ENCODE results near the gene UNC93A.
A peak's percentile ranks its signal among the peaks of the same experiment; 100 is the strongest.

Gene UNC93A

DNA sequence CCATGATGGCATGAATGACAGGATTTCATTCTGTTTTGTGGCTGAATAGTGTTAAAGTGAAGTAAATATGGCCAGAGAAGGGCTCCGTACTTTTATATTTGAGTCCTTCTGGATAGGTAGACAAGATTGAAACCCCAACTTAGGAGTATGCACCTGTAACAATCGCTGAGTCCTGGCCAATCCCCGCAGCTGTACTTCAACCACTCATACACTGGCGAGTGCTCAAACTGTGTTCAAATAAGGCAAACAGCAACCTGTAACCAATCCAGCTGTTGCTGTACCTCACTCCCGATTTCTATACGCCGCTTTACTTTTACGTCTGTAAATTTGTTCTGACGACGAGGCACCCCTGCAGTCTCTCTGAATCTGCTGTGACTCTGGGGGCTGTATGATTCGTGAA is 40.5 kb downstream of the UNC93A start:
- Mint-ChIP-seq H3K4me1 (no peaks in the 10 kb centered on the region), H3K4me3 (no peak overlapping the region), H3K9me3 (no peaks in the 10 kb centered on the region), H3K27me3 (peaks cover 33% of the 10 kb centered on the region), H3K36me3 (ENCODE audit: insufficient read depth) (no peaks in the 10 kb centered on the region), H3K27ac (ENCODE audit: low read depth) (no peak overlapping the region)
- no peak for ATAC-seq (replicated peaks; ENCODE audit: extremely low read depth, poor library complexity, severe bottlenecking)
- no peak for DNase-seq (ENCODE audit: low spot score in 2 of 2)

DNA sequence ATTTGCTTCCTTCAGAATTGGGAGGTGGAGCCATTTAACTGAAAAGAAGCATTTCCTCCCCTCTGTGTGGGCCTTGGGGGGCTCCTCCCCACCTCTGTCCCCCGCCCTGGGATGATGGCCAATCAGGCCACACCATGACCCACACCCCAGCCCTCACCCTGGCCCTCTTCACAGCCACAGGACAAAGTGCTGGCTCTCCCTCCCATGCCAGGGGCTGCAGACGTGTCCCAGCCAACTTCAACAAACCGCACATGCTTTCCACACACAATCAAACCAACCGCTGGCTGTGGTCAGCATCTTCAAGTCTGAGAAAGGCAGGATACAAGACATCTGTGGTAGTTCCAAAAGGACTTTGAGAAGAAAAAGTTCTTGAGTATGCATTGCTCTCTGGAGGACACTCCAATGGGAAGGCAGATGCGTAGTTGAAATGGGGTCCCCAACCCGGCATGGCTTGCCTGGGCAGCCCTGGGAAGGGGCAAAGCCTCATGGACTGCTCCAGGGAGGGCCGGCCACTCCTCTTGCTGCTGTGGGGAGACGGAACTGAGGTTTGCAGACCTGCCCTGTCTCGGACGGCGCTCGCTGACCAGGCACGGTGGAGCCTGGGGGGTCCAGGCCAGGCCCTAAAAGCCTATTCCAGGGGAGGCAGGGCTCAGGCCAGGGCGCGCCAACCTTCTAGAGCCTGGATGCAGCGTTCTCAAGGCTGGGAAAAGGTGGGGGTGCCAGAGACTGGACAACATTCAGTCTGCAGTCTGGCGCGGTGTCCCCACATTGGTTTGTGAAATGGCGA is 45.9 kb downstream of the UNC93A start:
- H3K36me3 Mint-ChIP-seq (ENCODE audit: insufficient read depth) = no peaks in the 10 kb centered on the region
- no peak for ATAC-seq (replicated peaks; ENCODE audit: extremely low read depth, poor library complexity, severe bottlenecking)

DNA sequence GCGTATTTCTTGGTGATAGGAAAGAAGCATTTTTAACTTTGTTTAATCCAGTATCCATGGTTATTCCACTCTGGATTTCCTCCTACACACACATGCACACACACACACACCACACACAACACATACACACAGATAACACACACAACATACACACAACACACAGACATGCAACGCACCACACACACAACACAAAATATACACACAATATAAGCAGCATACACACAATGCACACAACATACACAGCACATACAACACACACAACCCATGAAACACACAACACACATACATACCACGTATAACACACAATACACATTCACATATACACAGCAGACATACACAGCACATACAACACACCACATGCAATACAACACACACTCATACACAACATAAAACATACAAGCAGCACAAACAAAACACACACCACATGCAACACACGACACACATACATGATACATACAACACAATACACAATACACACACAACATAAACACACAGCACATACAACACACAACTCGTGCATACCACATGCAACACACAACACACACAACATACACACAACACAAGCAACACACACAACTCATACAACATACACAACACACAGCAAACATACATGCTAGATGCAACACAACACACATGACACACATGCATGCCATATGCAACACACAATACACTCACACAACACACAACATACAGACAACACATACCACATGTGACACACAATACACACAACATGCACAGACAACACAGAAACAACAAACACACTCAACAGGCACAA is 46.7 kb downstream of the UNC93A start:
- Mint-ChIP-seq H3K9me3 (no peaks in the 10 kb centered on the region), H3K36me3 (ENCODE audit: insufficient read depth) (no peaks in the 10 kb centered on the region), H3K27me3 (no peaks in the 10 kb centered on the region), H3K4me3 (no peak overlapping the region), H3K27ac (ENCODE audit: low read depth) (no peak overlapping the region), H3K4me1 (no peaks in the 10 kb centered on the region)
- DNase-seq (ENCODE audit: low spot score in 2 of 2) (no peak), ATAC-seq (replicated peaks; ENCODE audit: extremely low read depth, poor library complexity, severe bottlenecking) (no peak)

More for the DNA sequence above, 45.9 kb downstream of the UNC93A start:
- Mint-ChIP-seq H3K4me1 (no peaks in the 10 kb centered on the region), H3K27me3 (no peaks in the 10 kb centered on the region), H3K9me3 (no peaks in the 10 kb centered on the region), H3K4me3 (no peak overlapping the region), H3K27ac (ENCODE audit: low read depth) (no peak overlapping the region)
- no peak for DNase-seq (ENCODE audit: low spot score in 2 of 2)

DNA sequence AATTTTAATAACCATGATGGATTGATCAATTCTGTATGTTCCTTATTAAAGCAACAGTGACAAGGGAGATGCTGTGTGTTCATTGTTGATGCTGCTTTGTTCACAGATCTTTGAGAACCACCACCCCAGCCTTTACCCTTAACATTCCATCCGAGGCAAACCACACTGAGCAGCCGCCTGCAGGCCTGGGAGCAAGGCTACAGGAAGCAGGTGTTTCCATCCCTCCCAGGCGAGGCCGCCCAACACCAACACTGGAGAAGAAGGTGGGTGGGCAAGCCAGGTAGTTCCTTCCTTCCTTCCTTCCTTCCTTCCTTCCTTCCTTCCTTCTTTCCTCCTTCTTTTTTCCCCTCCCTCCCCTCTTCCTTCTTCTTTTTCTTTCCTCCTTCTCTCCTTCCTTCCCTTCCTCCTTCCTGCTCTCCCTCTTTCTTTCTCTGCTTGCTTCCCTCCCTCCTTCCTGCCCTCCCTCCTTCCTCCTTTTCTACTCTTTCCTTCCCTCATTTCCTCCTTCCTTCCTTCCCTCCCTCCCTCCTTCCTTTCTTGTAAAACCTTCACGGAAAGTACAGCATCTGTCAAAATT is 47.5 kb downstream of the UNC93A start:
- H3K36me3 Mint-ChIP-seq (ENCODE audit: insufficient read depth) = no peaks in the 10 kb centered on the region
- H3K9me3 Mint-ChIP-seq = no peaks in the 10 kb centered on the region
- ATAC-seq (replicated peaks; ENCODE audit: extremely low read depth, poor library complexity, severe bottlenecking) = no peak
- H3K4me3 Mint-ChIP-seq = no peak overlapping the region
- H3K4me1 Mint-ChIP-seq = no peaks in the 10 kb centered on the region
- H3K27me3 Mint-ChIP-seq = no peaks in the 10 kb centered on the region
- no peak for DNase-seq (ENCODE audit: low spot score in 2 of 2)
- H3K27ac Mint-ChIP-seq (ENCODE audit: low read depth) = no peak overlapping the region

DNA sequence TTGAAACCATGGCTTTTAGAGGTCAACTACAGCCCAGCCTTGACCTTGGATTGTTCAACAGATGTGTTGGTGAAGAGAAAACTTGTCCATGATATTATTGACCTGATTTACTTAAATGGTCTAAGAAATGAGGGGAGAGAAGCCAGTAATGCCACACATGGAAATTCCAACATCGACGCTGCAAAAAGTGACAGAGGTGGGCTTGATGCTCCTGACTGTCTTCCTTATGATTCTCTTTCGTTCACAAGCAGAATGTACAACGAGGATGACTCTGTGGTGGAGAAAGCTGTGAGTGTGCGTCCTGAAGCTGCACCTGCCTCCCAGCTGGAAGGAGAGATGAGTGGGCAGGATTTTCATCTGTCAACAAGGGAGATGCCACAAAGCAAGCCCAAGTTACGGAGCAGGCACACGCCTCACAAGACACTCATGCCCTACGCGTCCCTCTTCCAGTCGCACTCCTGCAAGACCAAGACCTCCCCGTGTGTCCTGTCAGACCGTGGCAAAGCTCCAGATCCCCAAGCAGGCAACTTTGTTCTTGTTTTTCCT is 50.0 kb downstream of the UNC93A start:
- Mint-ChIP-seq H3K27ac (ENCODE audit: low read depth) (no peak overlapping the region), H3K4me3 (no peak overlapping the region), H3K9me3 (no peaks in the 10 kb centered on the region), H3K36me3 (ENCODE audit: insufficient read depth) (no peaks in the 10 kb centered on the region), H3K27me3 (no peaks in the 10 kb centered on the region), H3K4me1 (no peaks in the 10 kb centered on the region)
- DNase-seq (ENCODE audit: low spot score in 2 of 2) = no peak
- no peak for ATAC-seq (replicated peaks; ENCODE audit: extremely low read depth, poor library complexity, severe bottlenecking)

DNA sequence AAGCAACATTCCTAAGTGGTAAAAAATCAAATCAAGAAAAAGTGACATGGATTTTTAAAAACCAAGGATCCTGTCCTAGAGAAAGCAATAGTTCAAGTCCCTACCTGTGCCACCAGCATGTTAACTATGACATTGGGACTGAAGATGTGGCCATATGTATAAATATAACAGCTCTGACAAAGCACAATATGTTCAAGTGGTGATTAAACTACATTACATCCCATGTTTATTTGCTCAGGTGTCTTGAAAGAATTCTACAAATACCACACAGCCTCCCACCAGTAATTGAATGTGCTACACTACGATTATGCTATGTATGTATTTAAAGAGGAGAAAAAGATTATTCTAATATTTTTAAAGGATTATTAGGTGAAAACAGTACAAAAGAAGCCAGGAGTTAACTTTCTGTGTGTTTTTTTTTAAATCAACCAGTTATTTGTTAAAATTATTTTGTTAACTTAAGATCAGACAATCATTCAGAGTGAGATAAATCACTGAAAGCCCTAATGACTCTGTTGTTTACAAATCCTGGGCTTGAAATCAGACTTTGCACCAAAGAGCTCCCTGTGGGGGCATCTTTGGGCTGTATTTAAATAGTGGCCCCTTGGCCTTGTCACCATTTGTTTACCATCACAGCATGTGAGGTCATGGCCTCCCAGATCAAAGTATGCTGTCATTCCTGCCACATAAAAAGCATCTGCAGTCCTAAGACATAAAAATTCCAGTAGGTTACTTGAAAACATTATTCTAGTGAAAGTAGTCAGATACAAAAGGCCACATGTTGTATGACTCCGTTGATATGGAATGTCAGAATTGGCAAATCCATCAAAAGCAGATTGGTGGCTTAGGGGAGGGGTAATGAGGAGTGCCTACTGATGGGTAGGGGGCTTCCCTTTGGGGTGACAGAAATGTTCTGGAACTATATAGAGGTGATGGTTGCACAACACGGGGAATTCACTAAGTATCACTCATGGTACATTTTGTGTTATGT is 50.8 kb downstream of the UNC93A start:
- Mint-ChIP-seq H3K4me3 (no peak overlapping the region), H3K27me3 (no peaks in the 10 kb centered on the region), H3K9me3 (no peaks in the 10 kb centered on the region), H3K4me1 (no peaks in the 10 kb centered on the region), H3K27ac (ENCODE audit: low read depth) (no peak overlapping the region), H3K36me3 (ENCODE audit: insufficient read depth) (no peaks in the 10 kb centered on the region)
- ATAC-seq (replicated peaks; ENCODE audit: extremely low read depth, poor library complexity, severe bottlenecking) (no peak), DNase-seq (ENCODE audit: low spot score in 2 of 2) (no peak)

DNA sequence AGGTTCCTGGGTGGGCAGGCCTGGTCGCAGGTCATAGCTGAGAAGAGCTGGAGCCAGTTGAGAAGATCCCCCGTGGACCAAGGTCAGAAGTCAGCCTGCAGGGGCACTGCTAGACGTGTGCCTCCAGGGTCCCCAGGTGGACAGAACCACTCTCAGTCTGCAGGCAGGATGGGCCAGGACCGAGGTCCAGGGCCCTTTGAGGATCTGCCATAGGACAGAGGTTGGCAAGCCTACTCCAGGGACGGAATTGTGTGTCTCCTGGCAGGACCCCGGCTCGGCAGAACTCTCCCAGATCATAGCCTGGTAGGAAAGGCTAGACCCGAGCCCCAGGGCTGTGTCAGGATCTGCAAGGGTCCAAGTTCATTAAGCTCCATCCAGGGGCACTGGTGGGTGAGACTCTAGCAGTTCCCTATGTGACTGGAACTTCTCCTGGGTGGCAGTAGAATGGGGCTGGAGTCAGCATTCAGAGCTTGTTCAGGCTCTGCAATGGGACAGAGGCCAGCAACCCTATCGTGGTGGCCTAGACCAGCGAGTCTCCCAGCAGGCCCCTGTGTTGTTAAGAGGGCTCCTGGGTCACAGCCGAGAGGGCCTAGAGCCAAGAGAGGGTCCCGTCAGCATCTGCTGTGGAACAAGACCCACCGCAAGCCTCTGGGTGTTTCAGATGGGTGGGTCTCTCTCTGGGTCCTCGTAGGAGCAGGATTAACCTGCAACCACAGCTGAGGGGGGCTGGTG is 51.9 kb downstream of the UNC93A start:
- Mint-ChIP-seq H3K27me3 (no peaks in the 10 kb centered on the region), H3K36me3 (ENCODE audit: insufficient read depth) (no peaks in the 10 kb centered on the region), H3K4me3 (no peak overlapping the region), H3K9me3 (no peaks in the 10 kb centered on the region), H3K27ac (ENCODE audit: low read depth) (no peak overlapping the region), H3K4me1 (no peaks in the 10 kb centered on the region)
- ATAC-seq (replicated peaks; ENCODE audit: extremely low read depth, poor library complexity, severe bottlenecking) = no peak
- DNase-seq (ENCODE audit: low spot score in 2 of 2) = no peak

DNA sequence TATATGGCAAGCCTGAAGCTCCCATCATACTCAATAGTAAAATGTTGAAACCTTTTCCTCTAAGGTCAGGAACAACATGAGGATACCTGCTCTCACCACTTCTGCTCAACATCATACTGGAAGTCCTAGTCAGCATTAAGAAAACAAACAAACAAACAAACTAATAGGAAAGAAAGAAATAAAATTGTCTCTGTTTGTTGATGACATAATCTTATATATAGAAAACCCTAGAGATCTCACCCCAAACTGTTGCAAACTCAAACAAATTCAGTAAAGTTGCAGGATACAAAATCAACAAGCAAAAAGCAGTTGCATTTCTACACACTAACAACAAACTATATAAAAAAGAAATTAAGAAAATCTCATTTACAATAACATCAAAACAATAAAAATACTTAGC is 54.2 kb downstream of the UNC93A start:
- DNase-seq (ENCODE audit: low spot score in 2 of 2) (no peak), ATAC-seq (replicated peaks; ENCODE audit: extremely low read depth, poor library complexity, severe bottlenecking) (no peak)
- Mint-ChIP-seq H3K36me3 (ENCODE audit: insufficient read depth) (peaks cover 3% of the 10 kb centered on the region), H3K4me3 (no peak overlapping the region), H3K27ac (ENCODE audit: low read depth) (no peak overlapping the region), H3K9me3 (no peaks in the 10 kb centered on the region), H3K4me1 (peaks cover 6% of the 10 kb centered on the region), H3K27me3 (no peaks in the 10 kb centered on the region)

DNA sequence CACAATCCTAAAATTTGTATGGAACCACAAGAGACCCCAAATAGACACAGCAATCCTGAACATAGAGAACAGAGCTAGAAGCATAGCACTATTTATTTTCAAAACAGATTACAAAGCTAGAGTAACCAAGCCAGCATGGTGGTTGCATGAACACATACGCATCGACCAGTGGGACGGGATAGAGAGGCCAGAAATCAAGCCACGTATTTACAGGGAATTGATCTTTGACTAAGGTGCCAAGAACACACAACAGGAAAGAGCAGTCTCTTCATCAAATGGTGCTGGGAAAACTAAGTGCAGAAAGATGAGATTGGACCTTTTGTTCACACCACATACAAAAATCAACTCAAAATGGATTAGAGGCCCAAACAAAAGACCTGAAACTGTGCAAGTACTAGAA is 54.8 kb downstream of the UNC93A start:
- H3K27me3 Mint-ChIP-seq = no peaks in the 10 kb centered on the region
- no peak overlapping the region for H3K4me3 Mint-ChIP-seq
- no peaks in the 10 kb centered on the region for H3K9me3 Mint-ChIP-seq
- peaks cover 9% of the 10 kb centered on the region for H3K4me1 Mint-ChIP-seq
- no peak for ATAC-seq (replicated peaks; ENCODE audit: extremely low read depth, poor library complexity, severe bottlenecking)
- DNase-seq (ENCODE audit: low spot score in 2 of 2) = no peak
- no peak overlapping the region for H3K27ac Mint-ChIP-seq (ENCODE audit: low read depth)
- peaks cover 3% of the 10 kb centered on the region for H3K36me3 Mint-ChIP-seq (ENCODE audit: insufficient read depth)

DNA sequence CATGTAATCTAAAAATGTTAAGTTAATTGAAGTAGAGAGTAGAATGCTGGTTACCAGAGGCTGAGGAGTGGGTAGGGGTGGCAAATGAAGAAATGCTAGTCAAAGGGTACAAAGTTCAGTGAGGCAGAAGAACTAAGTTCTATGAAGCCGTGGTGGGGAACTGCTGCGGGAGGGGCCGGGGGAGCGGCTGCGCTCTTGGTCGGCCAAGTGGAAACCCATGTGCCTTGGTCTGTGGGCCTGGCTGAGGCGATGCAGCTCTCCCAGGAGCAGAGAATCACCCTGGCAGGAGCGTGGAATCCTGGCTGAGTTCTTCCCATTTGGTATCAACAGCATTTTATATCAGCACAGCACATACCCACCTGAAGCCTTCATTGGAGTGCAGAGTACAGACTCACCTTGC is 56.1 kb downstream of the UNC93A start:
- Mint-ChIP-seq H3K27me3 (no peaks in the 10 kb centered on the region), H3K9me3 (no peaks in the 10 kb centered on the region), H3K4me1 (peaks cover 15% of the 10 kb centered on the region), H3K36me3 (ENCODE audit: insufficient read depth) (peaks cover 5% of the 10 kb centered on the region), H3K27ac (ENCODE audit: low read depth) (no peak overlapping the region), H3K4me3 (no peak overlapping the region)
- DNase-seq (ENCODE audit: low spot score in 2 of 2) (no peak), ATAC-seq (replicated peaks; ENCODE audit: extremely low read depth, poor library complexity, severe bottlenecking) (no peak)

DNA sequence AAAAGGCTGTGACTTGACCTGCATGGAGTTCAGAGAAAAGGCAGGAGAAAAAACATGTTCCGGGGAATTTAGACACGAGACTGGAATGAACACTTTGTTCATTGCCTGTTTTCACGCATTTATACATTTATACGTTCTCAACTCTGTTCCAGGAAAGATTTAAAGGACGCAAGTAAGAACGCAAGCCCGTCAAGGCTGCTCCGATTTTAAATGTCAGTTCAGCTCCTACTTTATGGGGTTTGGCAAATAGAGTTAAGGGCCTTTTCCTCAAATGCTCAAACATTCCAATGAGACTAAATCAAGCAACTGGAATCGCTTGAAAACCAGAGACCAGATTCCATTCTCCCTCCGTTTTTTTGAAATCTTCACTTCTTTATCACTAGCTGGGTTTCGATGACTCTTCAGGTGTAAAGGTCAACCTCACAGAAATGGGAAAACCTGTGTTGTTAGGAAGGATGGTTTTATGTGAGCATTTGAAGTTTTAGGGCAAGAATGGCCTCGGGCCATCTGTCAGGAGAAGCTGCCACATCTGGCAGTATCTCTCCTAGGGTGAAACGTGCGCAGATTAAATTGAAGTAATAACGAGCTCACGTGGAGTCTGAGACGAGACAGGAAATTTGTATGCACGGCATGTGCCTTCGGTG is 58.6 kb downstream of the UNC93A start:
- Mint-ChIP-seq H3K4me1 (peaks cover 15% of the 10 kb centered on the region), H3K36me3 (ENCODE audit: insufficient read depth) (peaks cover 5% of the 10 kb centered on the region), H3K9me3 (no peaks in the 10 kb centered on the region), H3K4me3 (peak overlapping the region; percentile 91), H3K27me3 (no peaks in the 10 kb centered on the region), H3K27ac (ENCODE audit: low read depth) (peak overlapping the region; percentile 75)
- ATAC-seq (replicated peaks; ENCODE audit: extremely low read depth, poor library complexity, severe bottlenecking) = no peak
- no peak for DNase-seq (ENCODE audit: low spot score in 2 of 2)

All from central memory CD8-positive, alpha-beta T cell (primary cell).